Fibroblast of mammary gland (primary cell): ENCODE measurements around the gene TRAFD1.

Source experiments
- DNase-seq: peaks from one replicate; pipeline ENCODE4 v3.0.0-alpha.2; 2010; ENCODE audit warnings: low read depth
- H3K4me3 ChIP-seq: 2 replicates; pipeline ENCODE4 v1.5.1; 2011; ENCODE audit warnings: low read depth, mild to moderate bottlenecking, low read length, moderate library complexity; ENCODE audit not compliant: control insufficient read depth
- TF ChIP-seq, protein P1 (sequence below): conservative IDR thresholded peaks from 2 replicates; pipeline ENCODE4 v1.5.1; 2011; ENCODE audit warnings: low read depth, low read length, inconsistent platforms; ENCODE audit not compliant: control insufficient read depth, insufficient read depth

The TRAFD1 gene

GRCh38 chr12:112194601-112195247, 69.4 kb downstream of the TRAFD1 start:
- DNase-seq: no peak
- H3K4me3 ChIP-seq: no peak overlapping the region
- TF ChIP-seq, protein P1, sequence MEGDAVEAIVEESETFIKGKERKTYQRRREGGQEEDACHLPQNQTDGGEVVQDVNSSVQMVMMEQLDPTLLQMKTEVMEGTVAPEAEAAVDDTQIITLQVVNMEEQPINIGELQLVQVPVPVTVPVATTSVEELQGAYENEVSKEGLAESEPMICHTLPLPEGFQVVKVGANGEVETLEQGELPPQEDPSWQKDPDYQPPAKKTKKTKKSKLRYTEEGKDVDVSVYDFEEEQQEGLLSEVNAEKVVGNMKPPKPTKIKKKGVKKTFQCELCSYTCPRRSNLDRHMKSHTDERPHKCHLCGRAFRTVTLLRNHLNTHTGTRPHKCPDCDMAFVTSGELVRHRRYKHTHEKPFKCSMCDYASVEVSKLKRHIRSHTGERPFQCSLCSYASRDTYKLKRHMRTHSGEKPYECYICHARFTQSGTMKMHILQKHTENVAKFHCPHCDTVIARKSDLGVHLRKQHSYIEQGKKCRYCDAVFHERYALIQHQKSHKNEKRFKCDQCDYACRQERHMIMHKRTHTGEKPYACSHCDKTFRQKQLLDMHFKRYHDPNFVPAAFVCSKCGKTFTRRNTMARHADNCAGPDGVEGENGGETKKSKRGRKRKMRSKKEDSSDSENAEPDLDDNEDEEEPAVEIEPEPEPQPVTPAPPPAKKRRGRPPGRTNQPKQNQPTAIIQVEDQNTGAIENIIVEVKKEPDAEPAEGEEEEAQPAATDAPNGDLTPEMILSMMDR: no peak

GRCh38 chr12:112196196-112196875, 71.0 kb downstream of the TRAFD1 start:
- no peak for DNase-seq
- no peak overlapping the region for H3K4me3 ChIP-seq
- TF ChIP-seq, protein P1: no peak

DNA sequence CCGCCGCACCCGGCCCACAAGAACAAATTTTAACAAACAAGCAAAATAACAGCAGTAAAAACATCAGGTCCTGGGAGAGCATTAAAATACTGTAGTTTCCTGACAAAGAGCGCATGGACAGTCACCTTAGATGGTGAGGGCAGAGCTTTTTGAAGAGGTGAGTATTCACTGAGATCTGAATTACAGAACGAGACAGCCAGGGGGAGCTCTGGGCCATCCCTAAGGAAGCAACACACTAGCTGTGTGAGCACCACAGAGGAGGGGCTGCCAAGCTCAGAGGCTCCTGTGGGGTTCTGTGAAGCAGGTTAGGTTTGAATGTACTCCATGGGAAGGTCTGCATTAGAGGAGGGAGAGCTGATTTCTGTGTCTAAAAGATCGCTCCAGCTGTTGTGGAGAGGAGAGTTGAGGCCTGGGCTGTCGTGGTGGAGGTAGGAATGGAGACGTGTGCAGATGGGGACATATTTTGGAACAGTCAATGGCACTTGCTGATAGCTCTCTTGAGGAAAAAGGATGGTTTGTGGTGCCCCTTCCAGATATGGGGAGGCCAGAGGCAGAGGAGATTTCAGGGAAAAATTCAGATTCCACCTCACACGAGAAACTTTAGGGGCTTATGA, 72.9 kb downstream of the TRAFD1 start:
- TF ChIP-seq, protein P1: peak; percentile 66
- no peak overlapping the region for H3K4me3 ChIP-seq
- DNase-seq: peak; percentile 57

GRCh38 chr12:112199136-112199535, 73.8 kb downstream of the TRAFD1 start:
- TF ChIP-seq, protein P1: no peak
- peak; percentile 9 for DNase-seq
- H3K4me3 ChIP-seq: no peak overlapping the region
